Left ventricle myocardium inferior (tissue), 1 donor: ENCODE data around the gene TMEM272. TPM values are rescaled to one million over a fixed set of nuclear protein-coding genes. Genes with fewer than 3 reads are reported as not detected.

Experiments
- DNase-seq: peaks from one replicate; pipeline ENCODE4 v3.0.0-alpha.2; 2020
- H3K27ac ChIP-seq: fragments of 200-600 bp; replicated peaks from 2 replicates; pipeline ENCODE4 v1.8.0; 2021
- H3K27me3 ChIP-seq: fragments of 200-600 bp; 2 replicates; pipeline ENCODE4 v1.8.0; 2021; ENCODE audit warnings: low read depth
- H3K36me3 ChIP-seq: fragments of 200-600 bp; 2 replicates; pipeline ENCODE4 v1.8.0; 2021
- H3K4me1 ChIP-seq: fragments of 200-600 bp; 2 replicates; pipeline ENCODE4 v1.8.0; 2021
- H3K4me3 ChIP-seq: fragments of 200-600 bp; 2 replicates; pipeline ENCODE4 v1.8.0; 2021; ENCODE audit warnings: mild to moderate bottlenecking, moderate library complexity
- H3K9me3 ChIP-seq: fragments of 200-600 bp; replicated peaks from 2 replicates; pipeline ENCODE4 v1.8.0; 2021
- CTCF ChIP-seq: fragments of 200-600 bp; IDR thresholded peaks from 2 replicates; pipeline ENCODE4 v1.8.0; 2021; ENCODE audit warnings: antibody characterized with exemption, mild to moderate bottlenecking, borderline replicate concordance
- intact Hi-C: fragments of 100-400 bp; cut with micrococcal nuclease; formaldehyde crosslinking; loops from one replicate; pipeline ENCODE4 v1.11.0; 2022
- total RNA-seq: library from RNA; stranded (reverse); fragmentation: NEBNext Ultra II Directional; extraction: Animal tissue kit (Norgen Biotek cat#: 25700); gene quantifications from one replicate; pipeline ENCODE4 v1.2.1, GENCODE V29; 2021
- donor health status: DM: no; HTN: yes; CAD: no; lungs with severe emphysema.

Gene TMEM272
- total RNA-seq, 1 donor from 2014 or later: 0.30 TPM

GRCh38 chr13:51873837-51874236 lies 28.9 kb upstream of the TMEM272 start:
- Histone ChIP-seq H3K36me3 (no peaks in the 10 kb centered on the region), H3K27ac (no peak overlapping the region), H3K4me3 (no peak overlapping the region), H3K27me3 (no peaks in the 10 kb centered on the region), H3K9me3 (no peaks in the 10 kb centered on the region), H3K4me1 (peaks cover 3% of the 10 kb centered on the region)
- intact Hi-C loops: no loop called here
- TF ChIP-seq CTCF: no peak
- no peak for DNase-seq

GRCh38 chr13:51873117-51873798 lies 28.3 kb upstream of the TMEM272 start:
- H3K36me3 ChIP-seq: no peaks in the 10 kb centered on the region
- no peak for TF ChIP-seq CTCF

GRCh38 chr13:51870616-51871015 lies 25.6 kb upstream of the TMEM272 start:
- Histone ChIP-seq H3K9me3 (no peaks in the 10 kb centered on the region), H3K4me1 (peaks cover 3% of the 10 kb centered on the region), H3K36me3 (no peaks in the 10 kb centered on the region), H3K4me3 (no peak overlapping the region), H3K27ac (no peak overlapping the region), H3K27me3 (no peaks in the 10 kb centered on the region)
- intact Hi-C loops: no loop called here
- DNase-seq: no peak
- no peak for TF ChIP-seq CTCF

More at GRCh38 chr13:51873117-51873798, 28.3 kb upstream of the TMEM272 start:
- no peak overlapping the region for H3K27ac ChIP-seq
- intact Hi-C loops: no loop called here
- H3K4me3 ChIP-seq: no peak overlapping the region
- H3K4me1 ChIP-seq: peaks cover 3% of the 10 kb centered on the region
- no peak for DNase-seq
- no peaks in the 10 kb centered on the region for H3K27me3 ChIP-seq
- H3K9me3 ChIP-seq: no peaks in the 10 kb centered on the region

GRCh38 chr13:51869916-51870315 lies 24.9 kb upstream of the TMEM272 start:
- Histone ChIP-seq H3K36me3 (no peaks in the 10 kb centered on the region), H3K27ac (no peak overlapping the region), H3K4me1 (peaks cover 3% of the 10 kb centered on the region), H3K9me3 (no peaks in the 10 kb centered on the region), H3K4me3 (no peak overlapping the region), H3K27me3 (no peaks in the 10 kb centered on the region)
- intact Hi-C loops: no loop called here
- DNase-seq: no peak
- no peak for TF ChIP-seq CTCF

- H3K27me3 ChIP-seq: no peaks in the 10 kb centered on the region
- intact Hi-C loops: no loop called here
- H3K36me3 ChIP-seq: no peaks in the 10 kb centered on the region
- no peak overlapping the region for H3K27ac ChIP-seq
- peaks cover 3% of the 10 kb centered on the region for H3K4me1 ChIP-seq
- no peak for TF ChIP-seq CTCF
- no peaks in the 10 kb centered on the region for H3K9me3 ChIP-seq
- DNase-seq: no peak
- H3K4me3 ChIP-seq: no peak overlapping the region
Measured at GRCh38 chr13:51867062-51867461, 22.1 kb upstream of the TMEM272 start.
